Measurements from ENCODE around the gene IL4I1. TPM values are rescaled to one million over a fixed set of nuclear protein-coding genes. Genes with fewer than 3 reads are reported as not detected.

The IL4I1 gene
- polyA plus RNA-seq, 1 donor (not counting 4 experiments of a cell fraction or from before 2014, with no cell fraction given) = 0.13 TPM

DNA sequence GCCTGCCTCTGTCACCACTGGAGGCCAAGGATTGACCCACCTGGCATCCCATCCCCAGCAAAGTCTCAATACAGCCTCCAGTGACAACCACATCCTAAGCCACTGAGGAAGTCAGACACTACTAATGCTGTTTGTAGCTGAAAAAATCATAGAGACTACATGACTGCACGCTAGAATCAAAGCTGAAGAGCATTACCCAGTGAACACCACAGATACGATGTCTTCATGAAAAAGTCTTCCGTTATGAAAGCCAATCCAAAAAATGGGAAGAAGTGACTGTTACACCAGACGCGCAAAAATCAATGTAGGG lies 43.8 kb upstream of the IL4I1 start:
- no peaks in the 10 kb centered on the region for H3K9me3 ChIP-seq (ENCODE audit: control insufficient read depth, low read depth, low read length)
- TF ChIP-seq EZH2 (IDR thresholded peaks at IDR 0.05; ENCODE audit: low read length) = no peak
- TF ChIP-seq, protein P1, sequence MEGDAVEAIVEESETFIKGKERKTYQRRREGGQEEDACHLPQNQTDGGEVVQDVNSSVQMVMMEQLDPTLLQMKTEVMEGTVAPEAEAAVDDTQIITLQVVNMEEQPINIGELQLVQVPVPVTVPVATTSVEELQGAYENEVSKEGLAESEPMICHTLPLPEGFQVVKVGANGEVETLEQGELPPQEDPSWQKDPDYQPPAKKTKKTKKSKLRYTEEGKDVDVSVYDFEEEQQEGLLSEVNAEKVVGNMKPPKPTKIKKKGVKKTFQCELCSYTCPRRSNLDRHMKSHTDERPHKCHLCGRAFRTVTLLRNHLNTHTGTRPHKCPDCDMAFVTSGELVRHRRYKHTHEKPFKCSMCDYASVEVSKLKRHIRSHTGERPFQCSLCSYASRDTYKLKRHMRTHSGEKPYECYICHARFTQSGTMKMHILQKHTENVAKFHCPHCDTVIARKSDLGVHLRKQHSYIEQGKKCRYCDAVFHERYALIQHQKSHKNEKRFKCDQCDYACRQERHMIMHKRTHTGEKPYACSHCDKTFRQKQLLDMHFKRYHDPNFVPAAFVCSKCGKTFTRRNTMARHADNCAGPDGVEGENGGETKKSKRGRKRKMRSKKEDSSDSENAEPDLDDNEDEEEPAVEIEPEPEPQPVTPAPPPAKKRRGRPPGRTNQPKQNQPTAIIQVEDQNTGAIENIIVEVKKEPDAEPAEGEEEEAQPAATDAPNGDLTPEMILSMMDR (optimal IDR thresholded peaks at IDR 0.05 in 1 of 3, IDR thresholded peaks at IDR 0.05 in 1 of 3, conservative IDR thresholded peaks at IDR 0.05 in 1 of 3; ENCODE audit: extremely low read depth in 1 of 3, insufficient read depth in 2 of 3, low read length in 3 of 3) = no peak
- DNase-seq (ENCODE audit: low read depth, low spot score) (no peak), FAIRE-seq (no peak)
- dilution Hi-C loops (cut with MboI; ENCODE audit: extremely low pct_ligation_motif_present, low sequenced_read_pairs) = no loop called here
- no peak overlapping the region for H3K4me2 ChIP-seq (ENCODE audit: control insufficient read depth, extremely low read depth, insufficient read depth, low read depth, low read length)
- no peaks in the 10 kb centered on the region for H3K36me3 ChIP-seq (ENCODE audit: control insufficient read depth in 2 of 2, extremely low read depth in 1 of 2, insufficient read depth in 2 of 2, low read length in 2 of 2)
- H3K27ac ChIP-seq (ENCODE audit: control insufficient read depth, insufficient read depth, low read length) = no peak overlapping the region
- H3K9ac ChIP-seq (ENCODE audit: control insufficient read depth, extremely low read depth, insufficient read depth, low read length) = no peak overlapping the region
- no peak overlapping the region for H2AFZ ChIP-seq (ENCODE audit: control insufficient read depth, low read length)
- H3K79me2 ChIP-seq (ENCODE audit: control insufficient read depth, insufficient read depth, low read length) = no peaks in the 10 kb centered on the region
- H3K4me3 ChIP-seq (ENCODE audit: control insufficient read depth in 2 of 3, extremely low read depth in 1 of 3, insufficient read depth in 2 of 3, low read depth in 1 of 3, low read length in 3 of 3) = no peak overlapping the region
- peaks cover 2% of the 10 kb centered on the region for H3K4me1 ChIP-seq (ENCODE audit: control insufficient read depth, extremely low read depth, insufficient read depth, low read length)
- H3K9me1 ChIP-seq (ENCODE audit: control insufficient read depth, extremely low read depth, insufficient read depth, low read length) = no peaks in the 10 kb centered on the region
- H4K20me1 ChIP-seq (ENCODE audit: control insufficient read depth, extremely low read depth, insufficient read depth, low read length) = no peaks in the 10 kb centered on the region
- H3K27me3 ChIP-seq (ENCODE audit: control insufficient read depth, extremely low read depth, insufficient read depth, low read length) = no peaks in the 10 kb centered on the region

DNA sequence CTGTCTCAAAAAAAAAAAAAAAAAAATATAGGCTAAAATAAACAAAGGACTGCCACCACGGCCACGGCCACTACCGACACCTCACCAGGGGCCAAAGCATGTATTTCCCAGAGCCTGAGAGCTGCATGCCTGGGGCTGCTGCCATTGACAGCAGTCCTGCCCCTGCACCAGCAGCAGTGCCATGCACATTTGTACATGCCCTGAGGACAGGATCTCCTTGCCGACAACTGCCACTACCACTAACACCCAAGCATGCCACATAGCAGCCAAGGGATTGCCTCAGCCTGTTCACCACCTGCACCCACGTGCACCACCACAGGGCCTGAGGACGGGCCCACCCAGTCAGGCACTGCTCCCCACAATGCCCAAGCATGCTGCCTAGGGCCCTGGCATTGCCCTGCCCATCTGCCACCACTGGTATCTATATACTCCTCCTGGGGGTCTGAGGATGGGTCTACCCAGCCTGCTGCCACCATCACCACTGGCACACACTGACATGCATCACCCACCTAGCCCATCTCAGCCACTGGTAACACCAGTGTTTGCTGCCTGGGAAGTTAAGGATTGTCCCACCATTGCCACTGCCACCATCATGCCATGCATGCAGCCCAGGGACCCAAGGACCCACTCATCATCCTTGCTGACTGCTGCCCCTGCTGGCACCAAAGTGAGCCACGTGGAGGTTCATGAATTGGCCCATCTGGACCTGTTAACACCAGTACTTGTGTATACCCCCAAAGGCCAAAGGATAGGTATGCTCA lies 43.2 kb upstream of the IL4I1 start:
- no peak overlapping the region for H3K4me3 ChIP-seq (ENCODE audit: control insufficient read depth in 2 of 3, extremely low read depth in 1 of 3, insufficient read depth in 2 of 3, low read depth in 1 of 3, low read length in 3 of 3)
- H3K27ac ChIP-seq (ENCODE audit: control insufficient read depth, insufficient read depth, low read length) = no peak overlapping the region
- no peaks in the 10 kb centered on the region for H3K9me3 ChIP-seq (ENCODE audit: control insufficient read depth, low read depth, low read length)
- dilution Hi-C loops (cut with MboI; ENCODE audit: extremely low pct_ligation_motif_present, low sequenced_read_pairs) = no loop called here
- no peaks in the 10 kb centered on the region for H3K36me3 ChIP-seq (ENCODE audit: control insufficient read depth in 2 of 2, extremely low read depth in 1 of 2, insufficient read depth in 2 of 2, low read length in 2 of 2)
- FAIRE-seq (no peak), DNase-seq (ENCODE audit: low read depth, low spot score) (no peak)
- H3K9ac ChIP-seq (ENCODE audit: control insufficient read depth, extremely low read depth, insufficient read depth, low read length) = no peak overlapping the region
- TF ChIP-seq, protein P1 (optimal IDR thresholded peaks at IDR 0.05 in 1 of 3, IDR thresholded peaks at IDR 0.05 in 1 of 3, conservative IDR thresholded peaks at IDR 0.05 in 1 of 3; ENCODE audit: extremely low read depth in 1 of 3, insufficient read depth in 2 of 3, low read length in 3 of 3) = peak; percentile 13 to 31 (median 13)
- no peak for TF ChIP-seq EZH2 (IDR thresholded peaks at IDR 0.05; ENCODE audit: low read length)
- no peaks in the 10 kb centered on the region for H4K20me1 ChIP-seq (ENCODE audit: control insufficient read depth, extremely low read depth, insufficient read depth, low read length)
- no peak overlapping the region for H2AFZ ChIP-seq (ENCODE audit: control insufficient read depth, low read length)
- H3K27me3 ChIP-seq (ENCODE audit: control insufficient read depth, extremely low read depth, insufficient read depth, low read length) = no peaks in the 10 kb centered on the region
- no peaks in the 10 kb centered on the region for H3K9me1 ChIP-seq (ENCODE audit: control insufficient read depth, extremely low read depth, insufficient read depth, low read length)
- no peaks in the 10 kb centered on the region for H3K79me2 ChIP-seq (ENCODE audit: control insufficient read depth, insufficient read depth, low read length)
- no peak overlapping the region for H3K4me2 ChIP-seq (ENCODE audit: control insufficient read depth, extremely low read depth, insufficient read depth, low read depth, low read length)
- H3K4me1 ChIP-seq (ENCODE audit: control insufficient read depth, extremely low read depth, insufficient read depth, low read length) = peaks cover 2% of the 10 kb centered on the region

Data from keratinocyte (primary cell).